Natural killer cell (primary cell): ENCODE results near the gene NFS1. TPM values are rescaled to one million over a fixed set of nuclear protein-coding genes. Genes with fewer than 3 reads are reported as not detected.

ENCODE experiments used
- ATAC-seq, 3 donors: fragments of 150-1000 bp in 2 of 3; fragments of 200-7000 bp in 1 of 3; cut with Tn5 transposase; 1 replicate in 1 of 3; 2 replicates in 2 of 3; pipeline ENCODE4 v1.10.0; 2021; ENCODE audit warnings: mild to moderate bottlenecking in 2 of 3, moderate library complexity in 2 of 3
- DNase-seq, 2 donors: peaks; one replicate each; pipeline versions ENCODE4 v3.0.0 to v3.0.0-alpha.2; 2013 to 2021; ENCODE audit warnings: mixed read lengths in 1 of 2
- H3K27ac ChIP-seq: one replicate; pipeline ENCODE4 v1.5.1; 2013; ENCODE audit warnings: mild to moderate bottlenecking, low read length
- H3K27me3 ChIP-seq: one replicate; pipeline ENCODE4 v1.6.1; 2013; ENCODE audit warnings: low read length; ENCODE audit not compliant: control insufficient read depth, insufficient read depth
- H3K36me3 ChIP-seq: one replicate; pipeline ENCODE4 v1.6.1; 2013; ENCODE audit warnings: low read length; ENCODE audit not compliant: control insufficient read depth, insufficient read depth
- H3K4me1 ChIP-seq: one replicate; pipeline ENCODE4 v1.6.1; 2013; ENCODE audit warnings: low read length; ENCODE audit not compliant: control insufficient read depth, insufficient read depth
- H3K4me3 ChIP-seq: one replicate; pipeline ENCODE4 v1.5.1; 2013; ENCODE audit warnings: low read length
- H3K9me3 ChIP-seq: one replicate; pipeline ENCODE4 v1.6.1; 2013; ENCODE audit warnings: low read length; ENCODE audit not compliant: control insufficient read depth, insufficient read depth
- H3K27ac Mint-ChIP-seq, 2 donors: one replicate each; pipeline ENCODE4 v1.8.0; 2022; ENCODE audit warnings: mild to moderate bottlenecking in 2 of 2, mixed read lengths in 2 of 2, moderate library complexity in 1 of 2
- H3K27me3 Mint-ChIP-seq, 2 donors: one replicate each; pipeline ENCODE4 v1.8.0; 2022; ENCODE audit warnings: low read depth in 2 of 2, mixed read lengths in 2 of 2
- H3K36me3 Mint-ChIP-seq: one replicate; pipeline ENCODE4 v1.8.0; 2022; ENCODE audit warnings: mixed read lengths
- H3K4me1 Mint-ChIP-seq, 2 donors: one replicate each; pipeline ENCODE4 v1.8.0; 2022; ENCODE audit warnings: mixed read lengths in 2 of 2
- H3K4me3 Mint-ChIP-seq: one replicate; pipeline ENCODE4 v1.8.0; 2022; ENCODE audit warnings: mild to moderate bottlenecking, moderate library complexity, mixed read lengths
- H3K9me3 Mint-ChIP-seq, 2 donors: one replicate each; pipeline ENCODE4 v1.8.0; 2022; ENCODE audit warnings: mixed read lengths in 2 of 2
- WGBS: methylation state at CpG from one replicate; pipeline ENCODE4 v1.1.7; 2013; ENCODE audit warnings: missing lambda C conversion rate; ENCODE audit not compliant: insufficient coverage; 5-methylcytosine and 5-hydroxymethylcytosine counted together
- intact Hi-C: fragments of 100-400 bp; cut with micrococcal nuclease; formaldehyde crosslinking; loops from one replicate; pipeline ENCODE4 v1.14.2; 2022
- total RNA-seq, 4 donors: library from RNA; stranded (reverse); fragments of 120-200 nt in 1 of 4; gene quantifications; one replicate each; pipeline versions ENCODE4 v1.2.3 to v1.2.4, GENCODE V29; 2013 to 2022
- TF ChIP-seq, protein P1 (sequence below): fragments of 200-600 bp; IDR thresholded peaks from one replicate; pipeline ENCODE4 v1.8.0; 2022; ENCODE audit warnings: antibody characterized with exemption

The NFS1 gene
- total RNA-seq, 3 donors from 2014 or later (not counting 1 experiment from before 2014, with no cell fraction given), result 11.3 to 20.8 (median 16.0) TPM

DNA sequence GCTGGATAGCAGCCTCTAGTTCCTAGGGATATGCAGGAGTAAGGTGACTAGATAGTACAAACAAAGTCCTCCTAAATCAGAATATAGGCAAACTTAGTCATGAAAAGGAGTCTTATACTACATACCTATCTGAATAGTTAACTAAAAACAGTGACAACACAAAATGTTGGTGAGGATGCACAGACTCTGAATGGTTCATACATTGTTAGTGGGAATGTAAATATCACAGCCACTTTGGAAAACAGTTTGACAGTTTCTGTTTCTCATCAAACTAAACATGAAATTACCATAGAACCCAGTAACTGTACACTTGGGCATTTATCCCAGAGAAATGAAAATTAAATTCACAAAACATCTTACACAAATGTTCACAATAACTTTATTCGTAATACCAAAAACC, 17.2 kb downstream of the NFS1 start:
- peaks cover 18% of the 10 kb centered on the region for H3K36me3 ChIP-seq
- intact Hi-C loops, result no loop called here
- H3K9me3 ChIP-seq, result no peaks in the 10 kb centered on the region
- no peaks in the 10 kb centered on the region for H3K27me3 ChIP-seq
- Mint-ChIP-seq H3K36me3 (no peaks in the 10 kb centered on the region), H3K4me1 (peaks cover 0 to 5% of the 10 kb centered on the region in 2 donors), H3K27me3 (no peaks in the 10 kb centered on the region), H3K9me3 (no peaks in the 10 kb centered on the region), H3K4me3 (no peak overlapping the region), H3K27ac (no peak overlapping the region)
- 100% methylated on average over 1 of the region's 1 CpG for WGBS
- H3K27ac ChIP-seq, result no peak overlapping the region
- no peaks in the 10 kb centered on the region for H3K4me1 ChIP-seq
- ATAC-seq (no peak), DNase-seq (no peak)
- H3K4me3 ChIP-seq, result no peak overlapping the region
- TF ChIP-seq, protein P1, sequence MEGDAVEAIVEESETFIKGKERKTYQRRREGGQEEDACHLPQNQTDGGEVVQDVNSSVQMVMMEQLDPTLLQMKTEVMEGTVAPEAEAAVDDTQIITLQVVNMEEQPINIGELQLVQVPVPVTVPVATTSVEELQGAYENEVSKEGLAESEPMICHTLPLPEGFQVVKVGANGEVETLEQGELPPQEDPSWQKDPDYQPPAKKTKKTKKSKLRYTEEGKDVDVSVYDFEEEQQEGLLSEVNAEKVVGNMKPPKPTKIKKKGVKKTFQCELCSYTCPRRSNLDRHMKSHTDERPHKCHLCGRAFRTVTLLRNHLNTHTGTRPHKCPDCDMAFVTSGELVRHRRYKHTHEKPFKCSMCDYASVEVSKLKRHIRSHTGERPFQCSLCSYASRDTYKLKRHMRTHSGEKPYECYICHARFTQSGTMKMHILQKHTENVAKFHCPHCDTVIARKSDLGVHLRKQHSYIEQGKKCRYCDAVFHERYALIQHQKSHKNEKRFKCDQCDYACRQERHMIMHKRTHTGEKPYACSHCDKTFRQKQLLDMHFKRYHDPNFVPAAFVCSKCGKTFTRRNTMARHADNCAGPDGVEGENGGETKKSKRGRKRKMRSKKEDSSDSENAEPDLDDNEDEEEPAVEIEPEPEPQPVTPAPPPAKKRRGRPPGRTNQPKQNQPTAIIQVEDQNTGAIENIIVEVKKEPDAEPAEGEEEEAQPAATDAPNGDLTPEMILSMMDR, result no peak

DNA sequence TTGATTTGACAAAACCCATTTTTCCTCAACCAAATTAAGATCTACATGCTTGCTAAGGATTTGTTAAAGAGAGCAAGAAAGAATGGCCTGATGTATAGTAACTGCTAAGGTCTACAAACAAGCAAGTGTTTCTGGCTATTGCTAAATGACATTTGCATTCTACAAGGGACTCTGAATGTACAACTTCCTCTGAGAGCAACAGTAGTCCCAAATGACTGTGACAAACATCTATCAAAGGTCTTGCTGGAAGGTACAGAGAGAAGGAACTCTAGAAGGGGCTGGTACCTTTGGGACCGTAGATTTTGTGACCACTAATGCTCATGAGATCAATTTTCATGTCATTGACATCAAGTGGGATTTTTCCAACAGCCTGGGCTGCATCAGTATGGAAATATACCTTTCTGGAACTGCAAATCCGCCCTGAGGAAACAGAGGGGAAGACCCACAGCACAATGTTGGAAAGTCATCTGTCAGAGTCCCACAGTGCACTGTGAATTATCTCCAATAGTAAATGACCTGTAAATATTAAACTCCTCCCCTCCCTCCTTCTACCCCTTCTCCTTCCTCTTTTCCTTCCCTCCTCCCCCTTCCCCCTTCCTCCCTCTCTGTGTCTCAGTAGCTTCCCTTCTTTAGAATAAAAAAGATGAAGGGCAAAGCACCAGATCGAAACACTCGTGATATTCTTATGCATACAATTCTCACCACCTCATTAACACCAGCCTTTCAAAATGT, 18.5 kb downstream of the NFS1 start:
- no peak overlapping the region for H3K27ac ChIP-seq
- no peak for ATAC-seq

DNA sequence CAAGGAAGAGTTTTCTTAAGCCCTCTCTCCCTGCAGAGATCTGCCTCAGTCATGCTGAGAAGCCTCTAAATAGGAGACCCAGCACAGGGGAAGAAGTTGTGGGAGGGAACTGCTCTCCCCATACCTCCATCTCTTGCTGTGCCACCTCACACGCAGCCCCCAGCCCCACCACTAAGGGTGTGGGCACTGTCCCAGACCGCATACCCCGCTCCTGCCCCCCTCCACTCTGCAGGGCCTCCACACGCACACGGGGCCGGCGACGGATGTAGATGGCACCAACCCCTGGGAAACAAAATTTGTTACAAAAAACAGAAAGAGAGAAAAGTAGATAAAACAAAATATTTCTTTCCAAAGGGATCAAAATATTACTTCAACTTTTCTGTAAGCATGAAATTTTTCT, 24.2 kb downstream of the NFS1 start:
- Histone ChIP-seq H3K9me3 (no peaks in the 10 kb centered on the region), H3K4me1 (no peaks in the 10 kb centered on the region), H3K36me3 (peaks cover 42% of the 10 kb centered on the region), H3K27ac (no peak overlapping the region), H3K27me3 (no peaks in the 10 kb centered on the region), H3K4me3 (no peak overlapping the region)
- Mint-ChIP-seq H3K4me1 (no peaks in the 10 kb centered on the region), H3K27ac (no peak overlapping the region), H3K36me3 (peaks cover 14% of the 10 kb centered on the region), H3K9me3 (no peaks in the 10 kb centered on the region), H3K4me3 (no peak overlapping the region), H3K27me3 (no peaks in the 10 kb centered on the region)
- ATAC-seq, result no peak
- 96% methylated on average over 5 of the region's 8 CpGs for WGBS
- intact Hi-C loops, result no loop called here
- no peak for DNase-seq
- TF ChIP-seq, protein P1, result no peak

More for the DNA sequence above, 18.5 kb downstream of the NFS1 start:
- no peaks in the 10 kb centered on the region for H3K27me3 Mint-ChIP-seq
- no peaks in the 10 kb centered on the region for H3K9me3 Mint-ChIP-seq
- intact Hi-C loops, result no loop called here
- H3K4me3 ChIP-seq, result no peak overlapping the region
- H3K36me3 ChIP-seq, result peaks cover 14% of the 10 kb centered on the region
- peaks cover 0 to 5% of the 10 kb centered on the region in 2 donors for H3K4me1 Mint-ChIP-seq
- WGBS, result 46% methylated on average over 4 of the region's 4 CpGs
- no peak for DNase-seq
- H3K27me3 ChIP-seq, result no peaks in the 10 kb centered on the region
- H3K4me1 ChIP-seq, result no peaks in the 10 kb centered on the region
- H3K27ac Mint-ChIP-seq, result no peak overlapping the region
- H3K4me3 Mint-ChIP-seq, result no peak overlapping the region
- no peaks in the 10 kb centered on the region for H3K9me3 ChIP-seq
- no peaks in the 10 kb centered on the region for H3K36me3 Mint-ChIP-seq
- TF ChIP-seq, protein P1, result no peak

DNA sequence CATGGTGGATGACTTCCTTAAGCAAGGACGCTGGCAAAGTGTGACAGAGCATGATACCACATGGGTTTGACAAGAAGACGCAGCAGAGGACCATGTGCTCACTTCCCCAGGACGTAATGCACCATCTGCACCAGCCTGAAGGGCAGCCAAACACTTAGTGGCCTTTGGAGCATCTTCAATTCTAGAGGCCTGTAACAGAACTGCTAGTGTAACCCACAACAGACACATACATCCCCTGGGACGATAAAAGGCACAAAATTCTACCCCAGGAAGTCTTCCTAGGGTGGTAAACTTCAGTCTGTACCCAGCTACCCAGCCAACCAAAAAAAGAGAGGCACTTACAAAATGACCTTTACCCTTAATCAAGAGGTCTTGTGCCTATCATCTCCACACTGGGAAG, 25.3 kb downstream of the NFS1 start:
- intact Hi-C loops, result no loop called here
- Histone ChIP-seq H3K4me1 (no peaks in the 10 kb centered on the region), H3K27me3 (no peaks in the 10 kb centered on the region), H3K27ac (no peak overlapping the region), H3K9me3 (no peaks in the 10 kb centered on the region), H3K36me3 (peaks cover 48% of the 10 kb centered on the region), H3K4me3 (no peak overlapping the region)
- Mint-ChIP-seq H3K27me3 (no peaks in the 10 kb centered on the region), H3K4me1 (no peaks in the 10 kb centered on the region), H3K27ac (no peak overlapping the region), H3K4me3 (no peak overlapping the region), H3K36me3 (peaks cover 17% of the 10 kb centered on the region), H3K9me3 (no peaks in the 10 kb centered on the region)
- TF ChIP-seq, protein P1, result no peak
- DNase-seq (no peak), ATAC-seq (no peak)
- WGBS, result 85% methylated on average over 4 of the region's 4 CpGs
